Stimulated activated CD8-positive, alpha-beta memory T cell treated with anti-CD3 and anti-CD28 coated beads, Interleukin-12 subunit alpha, Interleukin-12 subunit beta, amount 100 ng/mL, for 1 hour (primary cell): ENCODE data around the gene RAB3D.
"Not testable (repeated sequence)": the region's sequence is repeated elsewhere in the genome, so short reads cannot be mapped to it uniquely, and the experiment has no call there.

Experiments
- DNase-seq: peaks from one replicate; pipeline ENCODE4 v3.0.0-alpha.2; 2020; ENCODE audit warnings: low read depth

The RAB3D gene

DNA sequence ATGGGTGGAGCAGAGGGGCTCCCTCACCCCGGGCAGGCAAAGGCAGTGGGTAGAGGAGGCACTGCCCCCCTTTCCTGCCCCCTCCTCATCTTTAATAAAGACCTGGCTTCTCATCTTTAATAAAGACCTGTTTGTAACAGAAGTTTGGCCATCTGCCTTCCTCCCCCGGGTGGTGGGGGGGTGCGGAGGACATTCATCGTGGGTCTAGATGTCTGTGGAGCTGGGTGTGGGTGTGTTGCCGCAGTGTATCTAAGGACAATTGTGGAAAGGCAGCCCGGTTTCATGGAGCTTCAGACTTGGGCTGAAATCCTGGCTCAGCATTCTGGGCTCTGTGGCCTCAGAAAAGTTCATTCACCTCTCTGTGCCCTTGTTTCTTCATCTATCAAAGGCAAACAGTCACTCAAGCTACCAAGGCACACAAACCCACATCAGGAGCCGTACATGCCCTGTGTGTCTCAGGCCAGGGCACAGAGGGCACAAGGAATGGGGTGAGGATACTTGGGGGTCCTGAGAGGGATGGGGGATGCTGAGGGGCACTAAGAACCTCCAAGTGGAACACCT lies 26.2 kb upstream of the RAB3D start:
- DNase-seq = no peak

DNA sequence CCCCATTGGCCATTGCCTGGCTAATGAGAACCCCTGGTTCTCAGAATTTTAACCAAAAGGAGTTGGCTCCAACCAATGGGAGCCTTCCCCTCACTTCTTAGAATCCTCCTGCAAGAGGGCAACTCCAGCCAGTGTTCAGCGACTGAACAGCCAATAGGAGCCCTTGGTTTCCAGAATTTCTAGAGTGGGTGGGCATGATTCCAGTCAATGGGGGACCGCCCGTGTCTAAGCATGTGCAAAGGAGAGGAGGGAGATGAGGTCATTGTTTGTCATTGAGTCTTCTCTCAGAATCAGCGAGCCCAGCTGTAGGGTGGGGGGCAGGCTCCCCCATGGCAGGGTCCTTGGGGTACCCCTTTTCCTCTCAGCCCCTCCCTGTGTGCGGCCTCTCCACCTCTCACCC lies 25.5 kb upstream of the RAB3D start:
- no peak for DNase-seq

DNA sequence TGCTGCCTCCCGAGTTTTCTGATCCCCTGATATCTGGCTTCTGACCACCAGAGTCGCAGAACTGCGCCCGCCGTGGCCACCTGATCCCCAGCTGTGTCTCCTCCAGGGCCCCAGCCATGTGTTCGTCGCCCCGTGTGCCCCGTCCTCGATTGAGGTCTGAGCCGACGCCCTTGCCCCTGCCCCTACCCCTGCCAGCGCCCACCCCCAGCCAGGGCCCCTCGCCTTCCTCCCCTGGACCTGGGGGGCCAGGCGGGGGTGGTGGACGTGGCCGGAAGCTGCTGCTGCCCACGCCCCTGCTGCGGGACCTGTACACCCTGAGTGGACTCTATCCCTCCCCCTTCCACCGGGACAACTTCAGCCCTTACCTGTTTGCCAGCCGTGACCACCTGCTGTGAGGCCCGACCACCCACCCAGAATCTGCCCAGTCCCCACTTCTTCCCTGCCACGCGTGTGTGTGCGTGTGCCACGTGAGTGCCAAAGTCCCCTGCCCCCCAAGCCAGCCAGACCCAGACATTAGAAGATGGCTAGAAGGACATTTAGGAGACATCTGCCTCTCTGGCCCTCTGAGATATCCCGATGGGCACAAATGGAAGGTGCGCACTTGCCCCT lies 24.9 kb upstream of the RAB3D start:
- DNase-seq = no peak

- DNase-seq = no peak
Measured at GRCh38 chr19:11363881-11364280, 24.4 kb upstream of the RAB3D start.

DNA sequence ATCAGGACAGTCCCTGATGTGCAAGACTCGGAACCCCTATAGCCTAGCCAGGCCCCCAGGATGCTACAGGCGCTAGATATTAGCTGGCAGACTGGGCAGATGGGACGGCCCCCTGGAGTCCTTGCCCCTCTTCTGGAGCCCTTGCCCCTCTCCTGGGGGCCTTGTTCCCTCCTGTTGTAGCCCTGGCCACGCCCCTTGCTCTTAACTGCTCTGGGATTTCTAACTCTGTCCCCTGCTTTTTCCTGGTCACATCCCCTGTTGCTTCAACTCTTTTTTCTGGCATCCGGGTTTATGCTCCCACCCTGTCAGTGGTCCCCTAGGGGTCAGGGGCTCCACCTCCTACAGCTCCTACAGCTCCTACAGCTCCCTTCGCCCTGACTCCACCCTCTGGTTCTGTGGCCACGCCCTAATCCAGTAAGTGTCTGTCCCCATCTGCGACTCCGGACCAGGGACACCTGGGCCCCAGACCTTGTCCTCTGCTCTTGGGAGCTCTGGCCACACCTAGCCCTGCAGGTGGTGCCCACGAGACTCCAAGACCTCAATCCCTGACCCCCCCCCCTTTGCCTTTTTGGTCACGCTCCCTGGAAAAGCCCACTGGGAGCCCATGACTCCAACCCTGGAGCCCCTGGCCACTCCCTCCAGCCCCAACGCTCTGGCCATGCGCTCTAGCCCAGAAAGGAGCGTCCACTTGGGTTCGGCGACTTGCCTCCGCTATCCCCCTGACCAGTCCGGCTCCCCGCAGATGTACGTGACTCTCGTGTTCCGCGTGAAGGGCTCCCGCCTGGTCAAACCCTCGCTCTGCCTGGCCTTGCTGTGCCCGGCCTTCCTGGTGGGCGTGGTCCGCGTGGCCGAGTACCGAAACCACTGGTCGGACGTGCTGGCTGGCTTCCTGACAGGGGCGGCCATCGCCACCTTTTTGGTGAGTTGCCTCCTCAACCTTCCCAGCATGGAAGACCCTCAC lies 22.6 kb upstream of the RAB3D start:
- no peak for DNase-seq

DNA sequence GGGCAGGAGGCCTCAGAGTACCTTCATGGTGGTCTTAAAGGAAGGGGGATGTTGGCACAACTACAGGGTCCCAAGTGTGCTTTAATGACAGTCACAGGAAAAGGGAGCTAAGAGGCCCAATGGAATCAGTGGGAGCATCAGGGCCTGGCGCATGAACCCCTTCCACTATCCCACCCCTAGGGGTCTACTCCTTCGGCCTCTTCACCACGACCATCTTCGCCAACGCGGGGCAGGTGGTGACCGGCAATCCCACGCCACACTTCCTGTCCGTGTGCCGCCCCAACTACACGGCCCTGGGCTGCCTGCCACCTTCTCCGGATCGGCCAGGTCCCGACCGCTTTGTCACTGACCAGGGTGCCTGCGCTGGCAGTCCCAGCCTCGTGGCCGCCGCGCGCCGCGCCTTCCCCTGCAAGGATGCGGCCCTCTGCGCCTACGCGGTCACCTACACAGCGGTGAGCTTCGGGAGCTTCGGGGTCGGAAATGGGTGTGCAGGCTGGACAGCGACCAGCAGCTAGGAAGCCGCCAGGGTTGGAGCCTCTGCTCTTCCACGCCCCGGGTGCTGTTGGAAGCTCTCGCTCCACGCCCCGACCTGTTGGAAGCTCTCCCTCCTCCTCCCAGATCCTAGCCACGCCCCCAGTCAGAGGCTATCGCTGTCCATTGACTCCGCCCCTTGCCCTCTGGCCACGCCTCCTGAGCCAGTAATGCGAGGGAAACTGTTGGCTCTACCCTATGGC lies 21.7 kb upstream of the RAB3D start:
- no peak for DNase-seq

- DNase-seq = no peak
Measured at GRCh38 chr19:11359421-11359820, 20.0 kb upstream of the RAB3D start.

GRCh38 chr19:11356676-11357550 lies 17.5 kb upstream of the RAB3D start:
- DNase-seq = no peak

DNA sequence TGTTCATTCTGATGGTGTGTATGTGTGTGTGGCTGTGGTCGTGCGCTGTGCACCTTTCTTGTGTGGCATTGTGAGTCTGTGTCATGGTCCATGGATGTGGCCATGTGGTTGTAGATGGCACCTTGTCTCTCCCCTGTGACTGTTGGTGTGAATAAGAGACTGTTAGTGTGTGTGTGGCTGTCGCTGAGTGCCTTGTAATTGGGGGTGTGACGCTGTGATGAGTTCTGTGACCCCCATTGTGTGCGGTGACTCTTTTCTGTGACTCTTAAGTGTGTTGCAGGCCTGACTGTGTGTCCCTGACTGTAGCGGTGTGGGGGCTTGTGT lies 16.6 kb upstream of the RAB3D start:
- no peak for DNase-seq

- DNase-seq = peak; percentile 66
Measured at GRCh38 chr19:11355160-11356073, 16.0 kb upstream of the RAB3D start, which contains the start of gene PLPPR2. Gene PLPPR2 (plus strand): TSS chr19:11355432. CDS start chr19:11357674, 2,242 bp downstream.

DNA sequence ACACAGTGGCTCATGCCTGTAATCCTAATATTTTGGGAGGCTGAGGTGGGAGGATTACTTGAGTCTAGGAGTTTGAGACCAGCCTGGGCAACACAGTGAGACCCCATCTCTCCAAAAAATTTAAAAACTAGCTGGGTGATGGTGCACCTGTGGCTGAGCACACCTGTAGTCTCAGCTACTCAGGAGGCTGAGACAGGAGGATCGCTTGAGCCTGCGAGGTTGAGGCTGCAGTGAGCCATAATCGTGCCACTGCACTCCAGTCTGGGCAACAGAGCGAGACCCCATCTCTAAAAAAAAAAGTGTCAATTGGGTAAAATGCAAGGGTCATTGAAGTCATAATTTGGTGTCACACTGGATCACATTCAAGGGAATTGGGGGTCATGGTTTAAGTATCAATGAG lies 14.6 kb upstream of the RAB3D start:
- not testable (repeated sequence) for DNase-seq

- no peak for DNase-seq
Measured at GRCh38 chr19:11349171-11349570, 9.7 kb upstream of the RAB3D start.

GRCh38 chr19:11347546-11348039 lies 8.1 kb upstream of the RAB3D start:
- DNase-seq = no peak

DNA sequence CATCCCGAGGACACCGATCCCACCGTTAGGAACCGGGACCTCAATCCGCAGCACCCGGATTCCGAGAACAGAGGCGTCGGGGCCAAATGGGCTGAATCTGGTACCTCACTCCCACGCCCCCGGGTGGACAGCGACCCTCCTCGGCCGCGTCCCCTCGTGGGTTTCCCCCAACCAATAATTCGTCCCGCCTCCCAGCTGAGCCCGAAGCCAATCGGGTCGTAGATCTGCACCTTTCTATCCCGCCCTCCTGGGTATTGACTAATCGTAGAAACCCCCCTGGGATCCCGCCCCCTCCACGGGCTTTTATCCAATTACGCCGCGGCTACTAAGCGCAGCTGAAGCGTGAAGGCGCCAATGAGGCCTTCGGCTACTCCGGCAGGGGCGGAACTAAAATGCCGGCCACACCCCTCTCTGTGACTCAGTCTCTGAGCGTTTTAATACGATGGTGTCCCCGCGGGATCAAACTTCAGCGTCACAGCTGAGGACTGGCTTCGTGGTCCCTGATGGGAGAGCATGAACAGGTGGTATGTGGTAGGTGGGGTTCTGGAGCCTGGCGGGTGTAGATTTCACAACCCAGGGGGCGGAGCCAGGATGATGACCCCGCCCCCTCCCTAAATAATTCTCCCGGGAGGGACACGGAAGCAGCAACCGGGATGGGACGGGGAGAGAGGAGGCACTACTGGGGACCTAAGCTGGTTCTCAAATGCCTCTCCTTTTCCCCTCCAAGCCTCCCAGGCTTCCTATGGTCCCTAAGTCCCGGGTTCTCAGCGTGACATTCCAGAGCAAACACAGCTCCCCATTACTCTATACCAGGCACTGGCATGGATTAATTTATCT lies 6.9 kb upstream of the RAB3D start, which contains the start of the genes CCDC159 and TMEM205:
Gene CCDC159, plus strand, starts transcription at position 416 of the 837 bp plus-strand sequence. Its CDS starts 88 bp downstream, at position 504.
Gene TMEM205, minus strand, starts transcription at position 165 of the 837 bp plus-strand sequence. CDS start 649 bp downstream, outside the sequence.
- peak; percentile 98 for DNase-seq

DNA sequence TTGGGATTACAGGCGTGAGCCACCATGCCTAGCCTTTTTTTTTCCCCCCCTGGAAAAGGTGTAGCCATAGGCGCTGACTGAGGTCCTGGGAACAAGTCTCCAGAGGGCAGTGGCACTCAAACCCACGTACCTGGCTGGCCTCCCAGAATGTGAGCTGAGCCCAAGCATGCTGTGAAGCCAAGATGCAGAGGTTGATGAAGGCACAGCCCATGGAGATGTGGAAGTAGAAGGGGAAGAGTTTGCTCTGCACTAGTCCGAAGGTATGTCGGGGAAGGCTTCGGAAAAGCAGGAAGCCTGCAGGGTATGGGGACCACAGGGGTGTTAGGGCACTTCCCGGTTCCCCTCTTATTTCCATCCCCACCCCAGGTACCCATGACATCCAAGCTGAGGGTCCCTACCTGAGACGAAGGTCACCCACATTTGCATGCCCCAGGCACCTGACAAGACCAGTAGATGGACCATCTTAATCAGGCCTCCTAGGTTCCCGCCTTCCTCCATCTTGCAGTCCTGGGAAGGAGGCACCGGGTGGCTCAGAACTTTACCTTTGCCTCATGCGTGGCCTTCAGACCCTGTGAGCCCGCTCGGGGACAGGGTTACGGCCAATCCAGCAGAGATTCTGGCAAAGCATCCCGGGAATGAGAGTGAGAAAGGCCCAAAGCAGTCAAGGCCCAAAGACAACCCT lies 5.8 kb upstream of the RAB3D start:
- no peak for DNase-seq

DNA sequence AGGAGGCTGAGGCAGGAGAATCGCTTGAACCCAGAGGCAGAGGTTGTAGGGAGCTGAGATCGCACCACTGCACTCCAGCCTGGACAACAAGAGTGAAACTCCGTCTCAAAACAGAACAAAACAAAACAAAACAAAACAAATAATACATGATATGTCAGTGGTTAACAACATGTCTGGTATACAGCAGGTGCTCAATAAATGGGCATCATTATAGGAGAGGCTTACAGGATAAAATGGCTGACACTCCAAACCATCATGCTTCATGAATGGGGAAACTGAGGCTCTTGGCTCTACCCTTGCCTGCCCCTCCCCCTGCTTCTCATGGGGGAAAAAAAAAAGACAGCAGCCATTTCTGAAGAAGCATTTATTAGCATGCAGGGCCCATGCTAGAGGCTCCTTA lies 3.0 kb upstream of the RAB3D start:
- no peak for DNase-seq

DNA sequence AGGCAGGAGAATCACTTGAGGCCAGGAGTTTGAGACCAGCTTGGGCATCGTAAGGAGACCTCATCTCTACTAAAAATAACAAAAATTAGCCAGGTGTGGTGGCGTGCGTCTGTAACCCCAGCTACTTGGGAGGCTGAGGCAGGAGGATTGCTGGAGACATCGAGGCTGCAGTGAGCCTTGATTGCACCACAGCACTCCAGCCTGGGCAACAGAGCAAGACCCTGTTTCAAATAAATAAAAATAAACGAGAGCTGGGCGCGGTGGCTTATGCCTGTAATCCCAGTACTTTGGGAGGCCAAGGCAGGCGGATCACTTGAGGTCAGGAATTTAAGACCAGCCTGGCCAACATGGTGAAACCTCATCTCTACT lies 626 bp upstream of the RAB3D start:
- not testable (repeated sequence) for DNase-seq

DNA sequence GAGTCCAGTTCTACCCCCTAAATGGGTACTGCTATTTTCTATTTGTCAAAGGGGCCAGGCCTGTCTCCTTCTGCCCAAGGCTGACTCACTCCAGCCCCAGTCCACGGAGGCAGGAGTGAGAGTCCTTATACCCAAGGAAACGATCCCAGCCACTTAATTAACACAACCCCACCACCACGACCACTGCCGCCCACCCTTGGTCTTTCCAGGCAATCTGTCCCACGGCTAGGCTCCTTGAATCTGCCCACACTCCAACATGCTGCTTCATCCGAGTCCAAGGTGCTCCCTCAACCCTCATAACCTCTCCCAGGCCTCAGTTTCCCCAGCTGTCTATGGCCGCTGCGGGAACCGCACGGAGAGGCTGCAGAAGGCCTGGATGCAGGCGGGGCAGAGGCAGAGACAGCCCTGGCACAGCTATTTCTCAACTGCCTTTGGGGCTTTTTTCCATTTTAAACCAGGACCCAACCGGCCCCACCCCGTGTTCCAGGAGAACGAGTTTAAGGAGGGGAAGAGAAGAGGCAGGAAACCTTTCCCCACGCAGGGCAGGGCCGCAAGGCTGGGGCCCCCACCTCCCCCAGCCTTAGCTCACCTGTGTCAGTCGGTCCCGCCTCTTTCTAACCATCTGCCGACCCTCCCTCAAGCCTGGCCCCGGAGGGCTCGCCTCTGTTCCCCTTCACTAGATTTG lies 746 bp downstream of the RAB3D start:
- DNase-seq = no peak
